Urothelium cell line (cell line): ENCODE measurements around the gene DPYD.

Experiments used
- DNase-seq: peaks from one replicate; pipeline ENCODE4 v3.0.0; 2011; ENCODE audit warnings: low spot score, mixed read lengths
- FAIRE-seq: peaks from 2 replicates; lab custom pipeline; 2011; peaks lifted over from hg19 to GRCh38; lab: Jason Lieb, UNC

DPYD gene

DNA sequence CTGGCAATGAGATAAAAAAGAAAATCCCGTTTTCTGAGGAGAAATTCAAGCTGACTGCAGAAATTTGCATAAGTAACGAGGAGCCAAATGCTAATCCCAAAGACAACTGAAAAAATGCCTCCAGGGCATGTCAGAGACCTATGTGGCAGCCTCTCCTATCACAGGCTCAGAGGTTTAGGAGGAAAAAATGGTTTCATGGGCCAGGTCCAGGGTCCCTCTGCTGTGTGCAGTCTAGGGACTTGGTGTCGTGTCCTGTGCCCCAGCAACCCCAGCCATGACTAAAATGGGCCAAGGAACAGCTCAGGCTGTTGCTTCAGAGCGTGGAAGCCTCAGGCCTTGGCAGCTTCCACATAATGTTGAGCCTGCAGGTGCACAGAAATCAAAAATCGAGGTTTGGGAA, 456.5 kb downstream of the DPYD start:
- no peak for FAIRE-seq
- no peak for DNase-seq

DNA sequence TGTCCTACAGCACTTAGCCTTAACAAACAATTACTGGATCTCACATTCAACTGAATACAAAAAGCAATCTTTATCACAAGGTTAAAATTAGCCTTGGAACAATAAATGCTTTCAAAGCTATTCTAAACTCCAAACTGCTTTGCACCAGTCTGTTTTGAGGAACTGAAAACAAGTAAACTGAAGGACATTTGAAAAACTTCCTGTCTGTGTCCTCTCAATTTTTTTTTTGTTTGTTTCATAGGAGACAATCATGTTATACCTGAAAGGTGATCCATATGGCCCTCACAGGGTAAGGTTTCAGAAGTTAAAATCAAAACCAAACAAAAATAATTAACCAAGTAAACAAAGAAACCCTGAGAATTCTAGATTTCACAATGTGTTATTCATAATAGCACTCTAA, 459.1 kb downstream of the DPYD start:
- DNase-seq = no peak
- no peak for FAIRE-seq

DNA sequence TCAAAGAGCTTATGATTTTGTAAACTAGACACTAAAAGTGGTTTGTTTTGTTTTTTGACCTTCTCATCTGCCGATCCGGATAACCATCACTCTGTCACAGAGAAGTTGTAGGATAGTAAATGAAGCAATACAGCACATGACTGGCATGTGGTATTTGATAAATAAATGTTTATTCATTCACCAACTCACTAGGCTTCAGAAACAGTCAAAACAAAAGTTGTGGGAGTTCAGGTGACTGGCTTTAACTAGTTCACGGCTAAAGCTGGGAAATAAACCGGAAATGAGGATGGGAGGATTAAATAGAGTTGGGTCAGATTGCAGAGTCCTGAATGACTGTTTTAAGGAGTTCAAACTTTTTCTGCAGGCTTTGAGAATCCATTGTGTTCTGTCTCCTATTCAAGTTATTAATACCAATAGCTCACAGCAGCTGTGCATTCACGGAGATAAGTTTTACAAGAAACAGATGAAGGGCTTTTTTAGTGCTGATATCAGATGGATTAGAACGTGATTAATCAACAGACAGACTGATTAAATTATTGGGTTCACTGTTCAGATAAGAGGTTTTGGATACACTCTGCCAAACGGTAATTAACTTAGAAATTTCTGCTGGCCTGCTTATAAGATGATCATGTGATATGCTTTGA, 463.3 kb downstream of the DPYD start:
- no peak for FAIRE-seq
- DNase-seq = no peak

DNA sequence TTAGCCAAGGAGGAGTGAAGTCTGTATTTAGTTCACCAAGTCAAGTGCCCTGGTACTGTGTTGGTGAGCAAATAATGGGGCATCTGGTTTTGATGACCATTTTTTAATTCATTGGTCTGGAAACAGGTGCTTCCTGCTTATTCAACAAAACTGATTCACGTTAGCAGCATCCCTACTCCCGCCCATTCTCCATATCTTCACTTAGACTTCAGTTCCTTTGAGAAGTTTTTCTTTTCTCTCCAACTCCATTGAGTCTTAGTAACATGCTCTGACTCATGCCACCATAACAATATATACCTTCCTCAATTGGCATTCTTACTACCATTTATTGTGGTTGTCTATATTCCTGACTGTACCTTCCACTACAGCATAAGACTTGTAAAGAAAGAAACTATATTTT, 468.9 kb downstream of the DPYD start:
- DNase-seq = no peak
- no peak for FAIRE-seq

DNA sequence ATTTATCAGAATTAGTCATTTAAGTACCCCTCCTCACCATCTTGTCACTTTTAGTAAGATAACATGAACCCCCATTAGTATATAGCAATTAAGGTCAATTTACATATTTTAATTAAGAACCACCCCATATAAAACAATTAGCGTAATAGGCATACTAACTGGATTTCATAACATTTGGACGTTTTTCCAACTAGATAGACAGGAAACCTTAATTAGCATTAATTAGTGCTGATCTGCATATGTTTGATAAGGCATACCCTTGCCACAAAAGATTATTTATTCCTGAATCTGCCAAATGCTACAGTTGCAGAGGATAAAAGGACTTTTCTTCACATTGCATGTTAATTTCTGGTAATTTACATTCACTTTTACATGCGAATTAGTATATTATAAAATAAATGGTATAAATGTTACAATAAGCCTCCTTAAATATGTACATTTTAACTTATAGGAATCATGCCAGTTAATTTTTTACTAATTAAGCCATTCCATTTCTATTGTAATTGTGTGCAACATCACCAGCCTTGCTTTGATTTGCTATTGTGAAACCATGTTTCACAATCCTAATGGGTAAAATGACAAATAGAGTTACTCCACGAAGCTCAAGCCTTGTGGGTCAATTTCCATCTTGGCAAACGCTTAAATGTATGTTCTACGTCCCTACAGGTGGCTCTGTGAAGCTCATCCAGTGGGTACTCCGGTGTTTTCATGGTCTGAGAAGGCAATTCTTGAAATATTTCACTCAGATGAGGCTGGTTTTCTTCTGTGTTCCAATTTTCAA, 469.6 kb downstream of the DPYD start:
- DNase-seq (no peak), FAIRE-seq (no peak)

DNA sequence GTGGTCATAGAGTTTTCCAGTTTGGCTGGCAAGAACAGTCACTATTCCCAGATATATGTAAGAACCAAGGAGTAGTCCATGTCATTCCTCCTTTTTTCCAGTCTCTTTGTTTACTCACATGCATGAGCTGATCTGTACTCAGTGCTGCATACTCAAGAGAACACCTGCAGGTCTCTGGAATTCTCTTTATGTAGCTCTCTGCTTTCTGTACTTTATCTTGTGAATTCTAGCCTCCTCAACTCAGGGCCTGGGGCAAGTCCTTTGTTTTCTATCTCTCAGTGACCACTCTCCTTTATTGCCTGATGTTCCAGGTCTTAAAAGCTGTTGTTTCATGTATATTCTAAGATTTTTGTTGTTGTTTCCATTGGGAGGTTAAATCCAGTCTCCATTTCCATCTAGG, 478.9 kb downstream of the DPYD start:
- no peak for DNase-seq
- FAIRE-seq = no peak

DNA sequence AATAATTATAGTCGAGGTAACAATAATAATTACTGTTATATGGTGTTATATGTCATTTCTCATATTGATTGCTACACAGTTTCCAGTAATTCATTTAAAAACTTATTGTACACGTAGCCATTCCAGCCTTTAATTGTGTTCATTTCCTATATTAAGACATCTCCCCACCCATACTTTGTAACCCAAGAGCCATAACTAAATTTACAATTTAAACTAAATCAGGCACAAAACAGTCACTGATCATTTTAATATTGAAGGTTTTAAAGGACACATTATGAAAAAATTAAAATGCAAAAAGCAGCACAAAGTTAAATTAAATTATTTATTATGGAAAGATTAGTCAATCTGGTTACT, 487.0 kb downstream of the DPYD start:
- no peak for DNase-seq
- FAIRE-seq = no peak

DNA sequence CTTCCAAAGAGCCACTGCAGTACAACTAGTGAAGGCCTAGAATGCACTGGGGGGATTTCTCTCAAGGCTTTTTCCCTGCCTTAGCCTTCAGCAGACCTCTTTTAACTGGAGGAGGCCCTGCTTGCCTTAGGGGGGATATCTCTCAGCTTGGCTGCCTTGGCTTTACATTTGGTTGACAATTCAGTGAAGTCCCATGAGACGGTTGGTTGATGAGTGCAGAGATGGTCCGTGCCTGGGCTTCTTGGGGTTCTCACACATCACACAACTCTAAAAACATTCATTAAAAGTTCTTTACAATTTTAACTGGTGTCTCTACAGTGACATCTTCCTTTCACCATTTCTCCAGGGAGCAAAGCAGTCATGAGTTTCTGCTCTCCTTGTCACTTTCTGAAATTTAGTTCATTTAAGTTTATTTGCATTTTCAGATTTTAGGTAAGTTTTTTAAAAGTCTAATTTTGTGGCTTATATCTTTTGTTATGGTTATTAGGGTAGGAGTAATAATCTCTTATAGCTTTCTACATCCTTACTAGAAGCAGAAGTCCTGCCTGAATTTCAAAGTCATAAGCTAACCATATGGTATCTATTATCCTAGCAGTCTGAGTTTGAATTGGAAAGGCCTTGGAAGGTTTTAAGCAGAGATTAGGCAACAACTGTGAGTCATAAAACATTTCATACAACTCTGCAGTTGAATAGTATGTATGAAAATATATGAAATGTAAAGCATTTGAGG, 487.6 kb downstream of the DPYD start:
- DNase-seq (no peak), FAIRE-seq (no peak)

DNA sequence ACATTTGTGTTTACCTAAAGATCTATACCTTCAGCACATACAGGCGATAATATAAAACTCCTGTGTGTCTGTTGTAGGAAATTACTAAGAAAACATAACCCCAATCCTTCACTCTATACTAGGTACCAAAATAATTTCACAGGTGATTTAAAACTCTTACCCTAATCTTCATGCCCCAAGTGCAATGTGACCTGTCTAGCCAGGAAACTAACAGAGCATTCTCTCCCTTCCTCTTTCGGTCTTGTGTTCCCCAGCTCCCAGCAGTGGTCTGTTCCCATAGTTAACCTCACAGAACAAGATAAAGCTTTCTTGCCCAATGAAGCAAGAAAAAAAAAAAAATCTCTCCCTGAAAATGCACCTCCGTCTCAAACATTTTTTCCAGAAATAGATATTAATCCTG, 493.5 kb downstream of the DPYD start:
- no peak for DNase-seq
- FAIRE-seq = no peak

DNA sequence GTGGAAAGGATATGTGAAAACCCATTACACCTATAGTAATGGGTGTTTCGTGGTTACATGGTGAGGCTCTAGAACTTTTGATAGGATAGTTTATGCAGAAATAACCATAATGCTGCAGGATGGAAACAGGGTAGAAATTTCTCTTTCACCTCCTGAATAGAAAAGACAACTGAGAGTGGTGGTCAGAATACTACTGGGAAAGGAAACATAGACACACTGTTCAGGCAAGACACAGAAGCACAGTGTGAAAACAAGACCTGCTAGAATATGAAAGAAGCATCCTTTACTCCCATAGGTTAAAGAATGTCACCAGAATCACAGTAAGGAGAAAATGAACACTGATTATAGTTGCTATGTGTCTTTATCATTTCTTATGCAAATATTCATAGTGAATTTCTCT, 496.6 kb downstream of the DPYD start:
- no peak for FAIRE-seq

DNA sequence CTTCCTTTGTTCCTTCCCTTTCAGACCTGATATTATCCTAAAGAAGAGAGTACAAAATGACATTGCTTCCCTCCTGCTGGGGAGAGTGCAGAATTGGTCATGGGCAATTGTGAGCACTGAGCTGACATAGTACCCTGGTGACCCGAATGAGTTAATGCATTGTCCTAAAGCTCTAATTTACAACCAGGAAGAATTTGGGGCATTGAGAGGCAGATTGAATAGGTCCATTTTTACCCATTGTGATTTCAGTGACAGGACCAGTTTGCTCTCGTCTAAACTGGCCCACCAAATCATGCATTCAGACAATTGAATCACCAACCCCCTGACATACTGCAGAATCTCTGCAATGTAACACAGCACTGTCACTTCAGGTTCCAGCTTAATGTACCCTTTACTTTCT, 497.4 kb downstream of the DPYD start:
- FAIRE-seq = no peak
- DNase-seq = no peak

More for the DNA sequence above, 496.6 kb downstream of the DPYD start:
- DNase-seq = no peak

DNA sequence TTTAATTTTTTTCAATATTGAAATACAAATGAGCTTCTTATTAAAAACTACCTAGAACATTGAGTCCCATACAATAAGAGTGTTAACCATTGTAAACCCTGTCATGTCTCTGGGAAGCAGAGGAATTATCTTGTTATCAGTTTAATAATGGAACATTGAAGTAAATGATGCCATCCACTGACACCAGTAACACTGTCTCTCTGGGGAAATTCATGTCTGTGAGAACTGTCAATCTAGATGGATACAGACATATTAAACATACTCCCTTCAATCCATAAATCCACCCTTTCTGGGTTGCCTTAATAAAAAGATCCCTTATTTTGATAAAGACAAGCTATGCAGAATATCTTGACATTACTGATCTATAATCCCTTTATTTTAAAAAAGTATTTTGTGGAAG, 503.2 kb downstream of the DPYD start:
- no peak for DNase-seq
- FAIRE-seq = no peak

DNA sequence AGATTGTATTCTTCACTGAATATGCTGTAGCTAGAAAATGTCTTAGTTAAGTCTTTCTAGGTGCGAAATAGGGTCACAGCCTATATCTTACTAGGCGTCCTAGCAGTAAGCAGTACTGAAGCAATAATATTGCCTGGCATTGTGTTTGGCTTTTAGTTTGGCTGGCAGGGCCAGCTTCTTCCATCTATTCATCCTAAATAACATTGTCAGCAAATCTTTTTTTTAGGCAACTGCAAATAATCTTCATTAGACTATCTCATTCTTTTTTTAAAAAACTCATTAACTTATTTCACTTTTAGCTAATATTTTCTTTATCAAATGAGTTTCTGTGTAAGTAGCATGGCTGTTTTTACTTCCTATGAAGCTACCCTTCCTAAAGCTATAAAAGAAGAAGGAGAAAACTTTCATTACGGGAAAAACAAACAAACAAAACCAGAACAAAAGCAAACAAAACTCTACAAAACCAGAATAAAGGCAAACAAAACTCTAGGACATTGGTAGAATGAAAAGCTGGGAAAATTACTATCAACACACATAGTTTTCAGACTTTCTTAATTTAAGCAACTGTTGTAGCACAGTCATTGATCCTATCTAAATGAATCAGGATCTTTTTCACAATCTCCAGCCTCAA, 506.0 kb downstream of the DPYD start:
- DNase-seq (no peak), FAIRE-seq (no peak)

DNA sequence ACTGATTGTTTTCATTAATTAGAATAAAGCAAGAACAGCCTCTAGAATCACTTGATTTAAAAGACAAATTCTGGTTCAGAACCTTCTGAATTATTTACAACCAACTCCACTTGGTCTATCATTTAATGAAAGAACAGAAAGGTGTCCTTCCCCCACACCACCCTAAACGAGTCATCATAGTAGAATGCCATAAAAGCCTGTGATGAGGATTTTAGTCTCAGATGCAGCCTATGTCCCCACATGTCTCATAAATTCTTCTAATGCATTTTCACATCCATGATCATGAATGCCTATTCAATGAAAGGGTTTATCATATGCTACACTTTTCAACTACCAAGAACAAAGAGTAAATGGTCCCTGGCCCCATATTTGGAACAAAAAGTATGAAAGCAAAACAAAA, 508.1 kb downstream of the DPYD start:
- DNase-seq = no peak
- FAIRE-seq = no peak

DNA sequence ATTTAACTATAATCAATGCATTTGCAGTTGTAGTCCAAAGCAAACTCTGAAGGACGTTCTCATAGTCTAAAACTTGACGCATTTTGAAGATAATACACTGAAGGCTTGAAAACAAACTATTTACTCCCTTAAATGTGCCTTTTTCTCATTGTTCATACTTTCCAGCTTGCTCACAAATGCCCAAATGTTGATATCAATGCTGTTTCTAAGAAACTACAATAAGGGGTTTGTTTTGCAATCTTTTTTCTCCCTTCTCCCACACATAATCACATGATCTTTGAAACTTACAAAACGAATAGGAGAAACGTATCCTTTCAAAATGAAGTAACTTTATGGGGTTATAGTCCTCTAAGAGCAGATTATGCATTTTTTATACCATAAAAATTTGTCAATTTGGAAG, 508.7 kb downstream of the DPYD start:
- no peak for FAIRE-seq

DNA sequence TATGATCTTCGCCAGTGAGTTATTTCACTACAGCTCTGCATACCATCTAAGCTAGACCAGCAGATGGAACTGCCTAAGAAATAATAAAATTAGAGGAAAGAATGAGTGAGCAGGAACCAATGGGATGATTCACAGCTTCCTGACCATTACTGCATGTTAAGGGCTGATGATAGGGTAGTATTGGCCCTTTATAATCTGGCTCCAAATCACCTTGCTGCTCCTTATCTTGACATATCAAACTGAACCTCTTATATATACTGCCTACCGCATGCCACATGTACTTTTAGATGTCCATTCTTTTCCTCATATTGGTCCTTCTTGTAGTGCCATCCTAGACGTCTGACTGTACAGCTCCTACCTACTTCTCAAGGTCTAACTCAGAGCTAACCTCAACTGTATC, 524.4 kb downstream of the DPYD start:
- FAIRE-seq = no peak
- no peak for DNase-seq

More for the DNA sequence above, 508.7 kb downstream of the DPYD start:
- DNase-seq = no peak

DNA sequence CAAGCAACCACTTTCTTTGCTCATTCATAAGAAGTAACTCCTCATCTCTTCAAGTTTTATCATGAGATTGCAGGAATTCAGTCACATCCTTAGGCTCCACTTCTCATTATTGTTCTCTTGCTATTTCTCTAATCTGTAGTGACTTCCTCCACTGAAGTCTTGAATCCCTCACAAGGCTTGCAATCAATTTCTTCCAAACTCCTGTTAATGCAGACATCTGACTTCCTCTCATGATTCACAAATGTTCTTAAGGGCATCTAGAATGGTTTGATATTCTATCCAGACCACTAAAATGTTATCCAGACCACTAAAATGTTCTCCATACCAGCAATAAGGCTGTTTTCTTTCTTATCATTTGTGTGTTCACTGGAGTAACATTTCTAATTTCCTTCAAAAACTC, 528.1 kb downstream of the DPYD start:
- FAIRE-seq = no peak
- no peak for DNase-seq

DNA sequence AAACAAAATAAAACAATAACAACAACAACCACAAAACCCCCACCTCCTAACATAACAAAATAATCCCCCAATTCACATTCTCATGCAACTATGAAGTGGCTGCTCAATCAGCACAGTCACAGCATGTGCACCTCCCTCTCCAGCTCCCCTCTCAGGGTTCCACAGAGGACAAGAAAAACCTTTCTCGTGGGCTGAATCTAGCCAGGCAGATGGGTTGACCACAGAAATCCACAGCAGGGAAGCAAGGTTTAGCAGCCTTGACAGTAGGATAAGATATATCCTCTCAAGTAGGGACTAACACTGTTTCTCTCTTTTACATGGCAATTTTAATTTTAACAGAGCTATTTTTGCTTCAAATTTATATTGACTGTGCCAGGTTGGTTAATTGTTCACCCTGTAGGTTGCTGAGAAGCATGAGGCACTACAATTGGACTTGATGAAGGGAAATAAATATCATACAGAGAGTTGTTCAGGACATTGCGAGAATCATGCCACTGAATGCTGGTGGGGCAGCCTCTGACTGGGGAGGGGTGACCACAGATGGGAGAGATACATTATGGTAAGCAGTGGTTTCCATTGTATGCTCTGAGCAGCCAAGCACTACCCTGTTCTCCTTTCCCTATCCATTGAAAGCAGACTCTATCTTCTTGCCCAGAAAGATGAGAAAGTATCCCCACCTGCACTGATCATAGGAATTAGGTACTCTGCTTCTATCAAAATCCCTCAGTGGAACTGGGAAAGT, 535.1 kb downstream of the DPYD start:
- DNase-seq = no peak
- FAIRE-seq = peak; percentile 17

DNA sequence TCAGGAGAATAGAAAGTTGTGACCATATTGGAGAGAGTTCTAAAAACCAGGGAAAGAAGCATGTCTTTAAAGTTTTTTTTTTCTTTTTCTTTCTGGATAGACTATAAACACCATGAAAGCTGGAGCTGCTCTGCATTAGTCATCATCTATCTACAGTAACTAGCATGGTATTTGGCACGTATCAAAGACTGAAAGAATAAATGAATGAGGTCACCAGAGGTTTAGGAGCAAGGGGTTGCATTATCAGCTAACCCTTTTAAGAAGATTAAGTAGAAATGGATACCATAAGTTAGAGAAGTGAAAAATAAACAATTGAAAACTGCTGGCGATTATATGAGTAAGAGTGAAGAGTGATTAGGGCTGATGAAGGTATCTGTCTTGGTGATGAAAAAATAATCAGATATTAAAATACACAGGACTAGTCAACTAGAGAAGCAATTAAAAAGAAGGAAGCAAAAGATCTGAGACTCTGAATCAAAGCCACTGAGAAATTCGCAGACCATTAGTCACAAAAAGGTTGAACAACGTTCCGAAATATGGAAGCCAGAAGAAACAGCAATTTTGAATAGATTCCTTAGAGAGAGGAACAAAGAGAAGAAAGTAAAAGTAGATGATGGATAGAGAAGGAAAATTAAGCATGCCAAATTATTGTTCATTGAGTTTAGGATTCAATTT, 536.4 kb downstream of the DPYD start:
- FAIRE-seq (no peak), DNase-seq (peak; percentile 30)

DNA sequence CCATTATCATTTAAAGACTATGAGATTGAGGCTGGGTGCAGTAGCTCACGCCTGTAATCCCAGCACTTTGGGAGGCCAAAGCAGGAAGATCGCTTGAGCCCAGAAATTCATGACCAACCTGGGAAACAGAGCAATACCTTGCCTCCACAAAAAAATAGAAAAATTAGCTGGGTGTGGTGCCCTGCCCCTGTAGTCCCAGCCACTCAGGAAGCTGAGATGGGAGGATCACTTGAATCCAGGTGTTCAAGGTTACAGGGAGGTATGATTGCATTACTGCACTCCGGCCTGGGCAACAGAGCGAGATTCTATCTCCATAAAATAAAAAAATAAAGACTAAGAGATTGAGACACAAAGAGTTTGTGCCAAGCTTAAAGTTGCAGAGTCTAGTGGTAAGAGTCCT, 537.0 kb downstream of the DPYD start:
- no peak for FAIRE-seq

More for the DNA sequence above, 537.0 kb downstream of the DPYD start:
- no peak for DNase-seq
